Upper lobe of right lung (tissue), 1 donor: ENCODE measurements around the gene PUM2. TPM values are rescaled to one million over a fixed set of nuclear protein-coding genes. Genes with fewer than 3 reads are reported as not detected.

Experiments used
- ATAC-seq: fragments of 200-7000 bp; cut with Tn5 transposase; one replicate; pipeline ENCODE4 v1.9.1; 2020; ENCODE audit warnings: mild to moderate bottlenecking, moderate library complexity
- DNase-seq: peaks from one replicate; pipeline ENCODE4 v3.0.0-alpha.2; 2020
- H3K27ac ChIP-seq: fragments of 200-600 bp; one replicate; pipeline ENCODE4 v1.8.0; 2022
- H3K27me3 ChIP-seq: fragments of 200-600 bp; one replicate; pipeline ENCODE4 v1.8.0; 2022; ENCODE audit warnings: mild to moderate bottlenecking
- H3K36me3 ChIP-seq: fragments of 200-600 bp; one replicate; pipeline ENCODE4 v1.8.0; 2022
- H3K4me1 ChIP-seq: fragments of 200-600 bp; one replicate; pipeline ENCODE4 v1.8.0; 2022
- H3K4me3 ChIP-seq: fragments of 200-600 bp; one replicate; pipeline ENCODE4 v1.8.0; 2022; ENCODE audit warnings: mild to moderate bottlenecking
- H3K9me3 ChIP-seq: fragments of 200-600 bp; one replicate; pipeline ENCODE4 v1.8.0; 2022
- CTCF ChIP-seq: fragments of 200-600 bp; IDR thresholded peaks from one replicate; pipeline ENCODE4 v1.8.0; 2022; ENCODE audit warnings: antibody characterized with exemption
- intact Hi-C: fragments of 100-400 bp; cut with DNase I; formaldehyde crosslinking; loops from one replicate; pipeline ENCODE4 v1.11.0; 2022
- total RNA-seq: library from RNA; stranded (reverse); fragmentation: NEBNext Ultra II Directional; extraction: Animal tissue kit (Norgen Biotek cat#: 25700); gene quantifications from one replicate; pipeline ENCODE4 v1.2.1, GENCODE V29; 2021
- donor health status: DM: no; HTN: yes; CAD: no; lungs with severe emphysema.

Gene PUM2
- total RNA-seq, 1 donor from 2014 or later = 116 TPM

- H3K4me1 ChIP-seq = peaks cover 31% of the 10 kb centered on the region
- no peak for TF ChIP-seq CTCF
- no peaks in the 10 kb centered on the region for H3K27me3 ChIP-seq
- peaks cover 10% of the 10 kb centered on the region for H3K36me3 ChIP-seq
- no peaks in the 10 kb centered on the region for H3K9me3 ChIP-seq
- H3K4me3 ChIP-seq = no peak overlapping the region
- no peak overlapping the region for H3K27ac ChIP-seq
- no peak for ATAC-seq
- DNase-seq = no peak
- intact Hi-C loops = no loop called here
These were observed 20.5 kb downstream of the PUM2 start for GRCh38 chr2:20330192-20330591.

DNA sequence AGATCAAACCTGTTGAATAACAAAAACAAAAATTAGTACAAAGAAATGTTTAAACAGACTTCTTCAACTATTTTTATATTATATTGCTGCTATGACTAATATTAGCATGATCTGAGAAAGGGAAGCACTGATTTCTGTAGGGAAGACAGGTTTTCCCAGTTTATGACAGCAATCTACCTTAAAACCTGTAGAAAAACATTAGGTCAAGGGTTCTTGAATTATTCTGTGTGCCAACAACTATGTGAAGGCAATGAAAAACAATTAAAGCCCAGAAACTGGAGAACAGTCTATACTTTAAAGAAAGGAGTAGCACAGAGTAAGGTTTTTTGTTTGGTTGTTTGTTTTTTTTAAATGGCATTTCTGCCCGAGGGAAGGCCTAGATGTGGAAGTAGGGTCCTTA is 23.3 kb downstream of the PUM2 start:
- H3K4me3 ChIP-seq = no peak overlapping the region
- TF ChIP-seq CTCF = no peak
- peaks cover 31% of the 10 kb centered on the region for H3K36me3 ChIP-seq
- H3K27me3 ChIP-seq = no peaks in the 10 kb centered on the region
- H3K4me1 ChIP-seq = peaks cover 34% of the 10 kb centered on the region
- no peak for DNase-seq
- no peak overlapping the region for H3K27ac ChIP-seq
- H3K9me3 ChIP-seq = no peaks in the 10 kb centered on the region
- intact Hi-C loops = no loop called here
- no peak for ATAC-seq

- ATAC-seq = peak; percentile 94
- Histone ChIP-seq H3K4me1 (peaks cover 34% of the 10 kb centered on the region), H3K9me3 (no peaks in the 10 kb centered on the region), H3K27me3 (no peaks in the 10 kb centered on the region), H3K4me3 (no peak overlapping the region), H3K36me3 (peaks cover 40% of the 10 kb centered on the region), H3K27ac (no peak overlapping the region)
- intact Hi-C loops = no loop called here
- TF ChIP-seq CTCF = peak; percentile 70
- no peak for DNase-seq
These were observed 24.4 kb downstream of the PUM2 start for GRCh38 chr2:20326163-20326780.

DNA sequence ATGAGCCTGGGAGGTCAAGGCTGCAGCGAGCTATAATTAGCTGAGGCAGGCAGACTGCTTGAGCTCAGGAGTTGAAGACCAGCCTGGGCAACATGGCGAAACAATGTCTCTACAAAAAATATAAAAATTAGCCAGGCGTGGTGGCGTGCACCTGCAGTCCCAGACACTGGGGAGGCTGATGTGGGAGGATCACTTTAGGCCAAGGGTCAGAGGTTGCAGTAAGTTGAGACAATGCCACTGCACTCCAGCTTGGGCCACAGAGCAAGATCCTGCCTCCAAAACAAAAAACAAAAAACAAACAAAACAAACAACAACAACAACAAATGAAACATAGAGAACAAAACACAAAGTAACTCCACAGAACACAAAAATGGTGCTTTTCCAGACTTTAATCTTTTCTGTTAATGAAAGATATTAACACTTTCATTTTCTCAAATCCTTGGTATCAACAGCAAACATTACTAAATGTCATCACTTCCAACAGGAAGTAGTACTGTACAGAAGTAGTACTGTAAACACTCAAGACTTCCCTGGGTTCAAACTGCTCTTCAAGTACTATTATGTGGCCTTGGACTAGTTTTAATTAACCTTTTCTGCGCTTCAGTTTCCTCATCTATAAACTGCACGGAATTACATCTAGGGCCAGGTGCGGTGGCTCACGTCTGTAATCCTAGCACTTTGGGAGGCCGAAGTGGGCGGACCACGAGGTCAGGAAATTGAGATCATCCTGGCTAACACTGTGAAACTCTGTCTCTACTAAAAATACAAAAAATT is 27.9 kb downstream of the PUM2 start:
- Histone ChIP-seq H3K27ac (no peak overlapping the region), H3K36me3 (peaks cover 67% of the 10 kb centered on the region), H3K27me3 (no peaks in the 10 kb centered on the region), H3K9me3 (no peaks in the 10 kb centered on the region), H3K4me1 (peaks cover 30% of the 10 kb centered on the region), H3K4me3 (no peak overlapping the region)
- peak; percentile 37 for ATAC-seq
- DNase-seq = no peak
- intact Hi-C loops = no loop called here
- TF ChIP-seq CTCF = no peak

GRCh38 chr2:20317690-20318089 is 33.0 kb downstream of the PUM2 start:
- no peaks in the 10 kb centered on the region for H3K27me3 ChIP-seq
- DNase-seq (no peak), ATAC-seq (no peak)
- intact Hi-C loops = no loop called here
- TF ChIP-seq CTCF = no peak
- no peak overlapping the region for H3K4me3 ChIP-seq
- peaks cover 2% of the 10 kb centered on the region for H3K4me1 ChIP-seq
- no peak overlapping the region for H3K27ac ChIP-seq
- H3K36me3 ChIP-seq = peaks cover 79% of the 10 kb centered on the region
- no peaks in the 10 kb centered on the region for H3K9me3 ChIP-seq
